Activated CD4-positive, alpha-beta memory T cell treated with anti-CD3 and anti-CD28 coated beads for 36 hours (primary cell): ENCODE data around the gene PRRX1. TPM values are rescaled to one million over a fixed set of nuclear protein-coding genes. Genes with fewer than 3 reads are reported as not detected.

Experiments used
- CTCF ChIA-PET: fragments of 350-600 bp; sonication (Branson Sonifier 250); formaldehyde crosslinking; loops from one replicate; lab custom pipeline; 2021; ENCODE audit warnings: antibody characterized with exemption, inconsistent platforms; lab: Charles Lee
- POLR2A ChIA-PET: fragments of 350-600 bp; sonication (Branson Sonifier 250); formaldehyde crosslinking; loops from one replicate; lab custom pipeline; 2021; ENCODE audit warnings: antibody characterized with exemption; lab: Charles Lee
- DNase-seq: peaks from one replicate; pipeline ENCODE4 v3.0.0-alpha.2; 2020
- H3K27ac Mint-ChIP-seq: one replicate; pipeline ENCODE4 v1.8.0; 2021; ENCODE audit warnings: mixed read lengths
- H3K27me3 Mint-ChIP-seq: one replicate; pipeline ENCODE4 v1.8.0; 2021; ENCODE audit warnings: mixed read lengths
- H3K36me3 Mint-ChIP-seq: one replicate; pipeline ENCODE4 v1.8.0; 2021; ENCODE audit warnings: mixed read lengths
- H3K4me1 Mint-ChIP-seq: one replicate; pipeline ENCODE4 v1.8.0; 2021; ENCODE audit warnings: low read depth, mixed read lengths
- H3K4me3 Mint-ChIP-seq: one replicate; pipeline ENCODE4 v1.8.0; 2021; ENCODE audit warnings: mild to moderate bottlenecking, mixed read lengths
- H3K9me3 Mint-ChIP-seq: one replicate; pipeline ENCODE4 v1.8.0; 2021; ENCODE audit warnings: mixed read lengths
- intact Hi-C: fragments of 100-400 bp; cut with micrococcal nuclease; formaldehyde crosslinking; loops from one replicate; pipeline ENCODE4 v1.15.1; 2023
- total RNA-seq, 2 experiments: library from RNA; stranded (reverse); gene quantifications; one replicate each; pipeline ENCODE4 v1.2.3, GENCODE V29; 2021

The PRRX1 gene
- not detected for total RNA-seq

DNA sequence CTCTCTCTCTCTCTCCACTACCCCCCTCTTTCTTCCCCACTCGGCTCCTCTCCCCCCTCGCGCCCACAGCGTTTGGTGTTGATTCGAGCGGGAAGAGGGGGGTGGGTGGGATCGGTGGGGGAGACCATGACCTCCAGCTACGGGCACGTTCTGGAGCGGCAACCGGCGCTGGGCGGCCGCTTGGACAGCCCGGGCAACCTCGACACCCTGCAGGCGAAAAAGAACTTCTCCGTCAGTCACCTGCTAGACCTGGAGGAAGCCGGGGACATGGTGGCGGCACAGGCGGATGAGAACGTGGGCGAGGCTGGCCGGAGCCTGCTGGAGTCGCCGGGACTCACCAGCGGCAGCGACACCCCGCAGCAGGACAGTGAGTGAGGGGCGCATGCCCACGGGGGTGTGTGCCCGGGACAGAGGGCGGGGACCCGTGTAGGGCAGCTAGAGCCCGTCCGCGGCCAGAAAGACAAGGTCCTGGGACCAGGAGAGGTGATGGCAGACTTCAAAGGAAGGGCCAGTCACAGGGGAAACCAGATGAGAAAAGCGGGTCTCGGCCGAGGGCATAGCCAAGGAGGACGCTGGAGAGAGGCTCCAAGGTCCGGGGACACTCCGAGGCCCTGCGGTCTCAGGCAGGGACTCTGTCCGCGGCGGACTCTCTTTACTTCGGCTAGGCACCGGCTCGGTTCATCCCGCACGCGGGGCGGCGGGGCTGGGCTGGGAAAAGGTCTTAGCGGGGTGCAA is at the start of gene PRRX1:
TSS of gene PRRX1 (plus strand) at position 39 of the 735 bp plus-strand sequence. CDS start at position 127, 88 bp downstream.
- intact Hi-C loops = no loop called here
- ChIA-PET POLR2A (no interaction called here), CTCF (no interaction called here)
- Mint-ChIP-seq H3K9me3 (no peaks in the 10 kb centered on the region), H3K4me1 (peaks cover 37% of the 10 kb centered on the region), H3K36me3 (no peaks in the 10 kb centered on the region), H3K4me3 (peak within 1 kb of the TSS; percentile 41), H3K27me3 (peaks cover 79% of the 10 kb centered on the region), H3K27ac (no peak within 1 kb of the TSS)
- DNase-seq = no peak

GRCh38 chr1:170617591-170618330 is 46.2 kb upstream of the PRRX1 start:
- CTCF ChIA-PET = no interaction called here
- POLR2A ChIA-PET = no interaction called here
- Mint-ChIP-seq H3K4me1 (no peaks in the 10 kb centered on the region), H3K36me3 (no peaks in the 10 kb centered on the region), H3K4me3 (no peak overlapping the region), H3K9me3 (no peaks in the 10 kb centered on the region), H3K27me3 (peaks cover 21% of the 10 kb centered on the region), H3K27ac (no peak overlapping the region)
- intact Hi-C loops = no loop called here
- DNase-seq = no peak

- H3K4me1 Mint-ChIP-seq = no peaks in the 10 kb centered on the region
- H3K9me3 Mint-ChIP-seq = no peaks in the 10 kb centered on the region
- peaks cover 19% of the 10 kb centered on the region for H3K27me3 Mint-ChIP-seq
- ChIA-PET POLR2A (no interaction called here), CTCF (no interaction called here)
- no peak overlapping the region for H3K4me3 Mint-ChIP-seq
- no peak overlapping the region for H3K27ac Mint-ChIP-seq
- H3K36me3 Mint-ChIP-seq = no peaks in the 10 kb centered on the region
- no peak for DNase-seq
- intact Hi-C loops = no loop called here
These were observed 45.5 kb upstream of the PRRX1 start for GRCh38 chr1:170618421-170618820.

- H3K9me3 Mint-ChIP-seq = no peaks in the 10 kb centered on the region
These were observed 44.5 kb upstream of the PRRX1 start for GRCh38 chr1:170619241-170620028.

DNA sequence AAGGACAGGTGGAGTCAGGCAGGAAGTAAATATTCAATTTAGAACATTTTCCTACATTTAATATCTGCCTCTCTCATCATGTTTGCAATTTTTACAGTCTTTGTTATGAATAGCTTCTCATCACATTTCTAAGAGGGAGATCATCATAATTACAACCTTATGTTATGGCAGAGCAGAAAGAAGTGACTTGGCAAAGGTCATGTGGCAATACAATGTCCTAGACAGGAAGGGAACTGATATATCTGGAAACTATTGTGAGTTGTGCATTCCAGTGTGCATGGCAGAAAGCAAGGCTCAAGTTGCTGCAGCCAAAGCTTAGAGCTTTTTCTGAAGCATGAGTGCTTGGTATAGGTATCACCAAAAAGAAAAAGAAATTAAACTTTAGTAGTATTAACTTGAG is 43.8 kb upstream of the PRRX1 start:
- H3K27me3 Mint-ChIP-seq = peaks cover 19% of the 10 kb centered on the region
- ChIA-PET POLR2A (no interaction called here), CTCF (no interaction called here)
- DNase-seq = no peak
- no peak overlapping the region for H3K27ac Mint-ChIP-seq
- no peaks in the 10 kb centered on the region for H3K36me3 Mint-ChIP-seq
- H3K4me3 Mint-ChIP-seq = no peak overlapping the region
- intact Hi-C loops = no loop called here
- H3K4me1 Mint-ChIP-seq = no peaks in the 10 kb centered on the region
- H3K9me3 Mint-ChIP-seq = no peaks in the 10 kb centered on the region

More at GRCh38 chr1:170619241-170620028, 44.5 kb upstream of the PRRX1 start:
- intact Hi-C loops = no loop called here
- Mint-ChIP-seq H3K27ac (no peak overlapping the region), H3K36me3 (no peaks in the 10 kb centered on the region), H3K4me1 (no peaks in the 10 kb centered on the region), H3K4me3 (no peak overlapping the region), H3K27me3 (peaks cover 19% of the 10 kb centered on the region)
- DNase-seq = no peak
- ChIA-PET POLR2A (no interaction called here), CTCF (no interaction called here)

DNA sequence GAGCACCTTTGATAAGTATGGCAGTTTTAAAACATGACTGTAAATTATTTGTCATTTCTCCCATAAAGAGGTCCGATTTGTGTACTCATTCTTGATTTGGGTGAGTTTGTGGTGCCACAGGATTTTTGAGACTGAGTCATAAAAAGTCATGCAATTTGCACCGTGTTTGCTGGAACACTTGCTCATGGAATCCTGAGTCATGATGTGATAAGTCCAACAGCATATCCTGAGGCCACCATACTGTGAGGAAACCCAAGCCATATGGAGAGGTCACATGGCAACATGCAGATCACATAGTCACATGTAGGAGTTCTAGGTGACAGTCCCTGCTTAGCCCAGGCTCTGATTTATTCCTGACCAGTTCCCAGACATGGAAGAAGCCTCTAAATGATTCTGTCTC is 40.8 kb upstream of the PRRX1 start:
- CTCF ChIA-PET = no interaction called here
- Mint-ChIP-seq H3K4me3 (no peak overlapping the region), H3K4me1 (no peaks in the 10 kb centered on the region), H3K27ac (no peak overlapping the region), H3K9me3 (no peaks in the 10 kb centered on the region), H3K27me3 (peaks cover 14% of the 10 kb centered on the region), H3K36me3 (no peaks in the 10 kb centered on the region)
- no peak for DNase-seq
- intact Hi-C loops = no loop called here
- POLR2A ChIA-PET = no interaction called here

DNA sequence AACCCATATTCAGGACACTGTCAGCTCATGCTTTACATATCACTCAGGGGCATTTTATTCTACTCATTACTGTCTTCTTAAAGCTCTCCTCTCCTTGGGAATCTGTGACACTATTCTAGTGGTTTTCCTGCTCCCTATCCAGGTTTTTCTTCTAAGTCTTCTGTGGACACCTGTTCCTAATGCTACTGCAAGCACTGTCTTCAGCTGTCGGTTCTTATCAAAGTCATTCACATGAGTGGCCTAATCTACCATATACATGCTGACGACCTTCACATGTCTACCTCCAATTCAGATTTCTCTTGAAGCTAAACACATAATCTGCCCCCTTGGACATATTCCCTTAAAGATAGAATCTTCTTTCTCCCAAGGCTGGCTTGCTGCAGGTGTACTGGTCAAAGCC is 39.8 kb upstream of the PRRX1 start:
- H3K4me1 Mint-ChIP-seq = no peaks in the 10 kb centered on the region
- POLR2A ChIA-PET = no interaction called here
- intact Hi-C loops = no loop called here
- CTCF ChIA-PET = no interaction called here
- no peaks in the 10 kb centered on the region for H3K36me3 Mint-ChIP-seq
- no peak overlapping the region for H3K4me3 Mint-ChIP-seq
- no peaks in the 10 kb centered on the region for H3K9me3 Mint-ChIP-seq
- no peak overlapping the region for H3K27ac Mint-ChIP-seq
- H3K27me3 Mint-ChIP-seq = peaks cover 10% of the 10 kb centered on the region
- DNase-seq = no peak

DNA sequence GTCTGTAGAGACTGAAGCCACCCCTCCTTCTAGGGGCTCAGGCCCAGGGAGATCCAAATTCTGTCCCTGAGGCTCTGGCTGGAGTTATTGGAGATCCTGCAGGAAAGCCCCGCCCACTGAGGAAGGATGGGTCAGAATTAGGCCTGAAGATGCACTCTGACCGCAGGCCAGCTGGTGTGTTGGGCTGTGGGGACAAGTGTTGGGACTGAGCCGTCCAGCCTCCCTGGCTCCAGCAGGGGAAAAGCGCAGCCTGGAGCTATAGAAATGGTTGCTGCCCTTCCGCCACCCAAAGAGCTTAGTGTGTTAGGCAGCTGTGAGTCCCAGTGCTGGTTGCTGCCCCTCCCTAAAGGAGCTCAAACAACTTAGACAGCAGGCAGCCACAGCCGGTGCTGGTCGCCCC is 33.0 kb upstream of the PRRX1 start:
- Mint-ChIP-seq H3K27me3 (peaks cover 10% of the 10 kb centered on the region), H3K27ac (no peak overlapping the region), H3K4me3 (no peak overlapping the region), H3K36me3 (no peaks in the 10 kb centered on the region), H3K4me1 (no peaks in the 10 kb centered on the region), H3K9me3 (no peaks in the 10 kb centered on the region)
- POLR2A ChIA-PET = no interaction called here
- CTCF ChIA-PET = no interaction called here
- no peak for DNase-seq
- intact Hi-C loops = no loop called here

DNA sequence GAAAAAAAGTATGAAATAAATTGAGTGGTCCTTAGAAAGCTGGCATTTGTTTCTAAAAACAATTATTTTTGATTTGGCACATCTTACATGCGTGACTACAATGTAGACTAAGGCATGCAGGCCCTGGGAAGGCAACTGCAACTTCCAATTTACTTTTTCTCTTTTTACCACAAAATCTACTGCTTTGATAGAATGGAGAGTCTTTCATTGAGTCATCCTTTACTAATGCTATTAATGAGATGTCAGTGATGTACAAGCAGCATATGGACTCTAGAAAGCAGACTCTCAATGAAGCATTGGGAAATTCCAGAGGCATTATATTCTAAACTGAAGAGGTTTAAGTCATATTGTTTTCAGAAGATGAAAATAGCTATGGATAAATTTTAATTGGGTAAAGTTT is 29.6 kb upstream of the PRRX1 start:
- no peak overlapping the region for H3K4me3 Mint-ChIP-seq
- DNase-seq = no peak
- no peaks in the 10 kb centered on the region for H3K36me3 Mint-ChIP-seq

DNA sequence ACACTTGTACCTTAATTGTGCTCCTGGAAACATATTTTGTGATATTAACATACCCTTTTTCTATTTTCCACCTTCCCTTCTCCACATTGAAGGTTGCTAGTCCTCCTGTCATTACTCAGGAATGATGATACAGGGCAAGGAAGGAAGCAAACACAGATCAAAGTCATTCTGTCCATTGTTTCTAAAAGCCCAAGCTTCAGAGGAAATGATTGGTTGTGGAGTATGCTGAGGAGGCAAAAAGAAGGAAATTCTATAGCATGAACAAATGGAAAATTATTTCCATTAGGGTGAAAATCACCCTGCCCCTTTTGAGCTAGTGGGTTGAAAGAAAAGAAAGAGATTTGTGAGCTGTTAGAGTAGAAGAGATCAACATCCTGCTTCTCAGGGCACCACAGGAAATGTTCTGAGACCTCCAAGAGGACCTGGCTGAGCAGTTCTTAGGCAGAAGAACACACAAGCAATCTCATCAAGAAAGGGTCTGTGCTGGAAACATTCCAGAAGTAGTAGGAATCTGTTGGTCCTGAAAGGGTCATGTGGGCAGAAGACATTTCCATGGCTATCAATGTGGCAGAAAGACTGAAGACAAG is 29.0 kb upstream of the PRRX1 start:
- no peak overlapping the region for H3K27ac Mint-ChIP-seq
- intact Hi-C loops = no loop called here

More for the DNA sequence above, 29.6 kb upstream of the PRRX1 start:
- intact Hi-C loops = no loop called here
- ChIA-PET CTCF (no interaction called here), POLR2A (no interaction called here)
- Mint-ChIP-seq H3K27me3 (peaks cover 9% of the 10 kb centered on the region), H3K9me3 (peaks cover 2% of the 10 kb centered on the region), H3K27ac (no peak overlapping the region), H3K4me1 (no peaks in the 10 kb centered on the region)

DNA sequence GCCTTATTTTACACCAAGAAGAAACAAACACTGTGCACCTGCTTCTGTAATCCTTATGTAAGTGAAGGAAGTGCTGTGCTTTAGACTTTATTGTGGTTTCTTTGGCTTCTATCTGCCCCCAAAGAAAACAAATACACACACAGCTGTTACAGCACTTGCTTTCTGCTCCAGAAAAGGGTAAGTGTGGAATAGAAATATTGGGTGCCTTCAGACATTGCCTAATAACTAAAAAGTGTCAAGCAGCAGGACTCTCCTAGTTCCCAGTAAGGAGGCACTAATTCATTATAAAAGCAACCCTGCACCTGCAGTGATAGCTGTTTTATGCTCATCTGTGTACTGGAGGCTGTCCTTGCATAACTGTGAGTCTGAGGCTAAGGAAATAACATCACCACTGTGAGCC is 23.4 kb upstream of the PRRX1 start:
- H3K27me3 Mint-ChIP-seq = peaks cover 4% of the 10 kb centered on the region
- POLR2A ChIA-PET = no interaction called here
- CTCF ChIA-PET = no interaction called here

More for the DNA sequence above, 29.0 kb upstream of the PRRX1 start:
- Mint-ChIP-seq H3K36me3 (no peaks in the 10 kb centered on the region), H3K4me3 (no peak overlapping the region), H3K4me1 (no peaks in the 10 kb centered on the region), H3K27me3 (peaks cover 9% of the 10 kb centered on the region), H3K9me3 (peaks cover 2% of the 10 kb centered on the region)
- DNase-seq = no peak
- ChIA-PET CTCF (no interaction called here), POLR2A (no interaction called here)

GRCh38 chr1:170657275-170657853 is 6.6 kb upstream of the PRRX1 start:
- peaks cover 6% of the 10 kb centered on the region for H3K4me1 Mint-ChIP-seq
- no peak overlapping the region for H3K4me3 Mint-ChIP-seq
- CTCF ChIA-PET = no interaction called here
- H3K36me3 Mint-ChIP-seq = no peaks in the 10 kb centered on the region
- POLR2A ChIA-PET = no interaction called here
- peaks cover 51% of the 10 kb centered on the region for H3K27me3 Mint-ChIP-seq
- H3K27ac Mint-ChIP-seq = no peak overlapping the region
- no peaks in the 10 kb centered on the region for H3K9me3 Mint-ChIP-seq
- no peak for DNase-seq
- intact Hi-C loops = no loop called here

More for the DNA sequence above, 23.4 kb upstream of the PRRX1 start:
- H3K4me3 Mint-ChIP-seq = no peak overlapping the region
- no peak overlapping the region for H3K27ac Mint-ChIP-seq
- DNase-seq = no peak
- H3K4me1 Mint-ChIP-seq = no peaks in the 10 kb centered on the region
- intact Hi-C loops = no loop called here
- no peaks in the 10 kb centered on the region for H3K36me3 Mint-ChIP-seq
- peaks cover 2% of the 10 kb centered on the region for H3K9me3 Mint-ChIP-seq
